Retina (tissue), 1 donor: ENCODE data around the gene BCL10.
"Not testable (repeated sequence)": the region's sequence is repeated elsewhere in the genome, so short reads cannot be mapped to it uniquely, and the experiment has no call there.

Experiments
- DNase-seq: peaks from one replicate; pipeline ENCODE4 v3.0.0-alpha.2; 2016

BCL10 gene

DNA sequence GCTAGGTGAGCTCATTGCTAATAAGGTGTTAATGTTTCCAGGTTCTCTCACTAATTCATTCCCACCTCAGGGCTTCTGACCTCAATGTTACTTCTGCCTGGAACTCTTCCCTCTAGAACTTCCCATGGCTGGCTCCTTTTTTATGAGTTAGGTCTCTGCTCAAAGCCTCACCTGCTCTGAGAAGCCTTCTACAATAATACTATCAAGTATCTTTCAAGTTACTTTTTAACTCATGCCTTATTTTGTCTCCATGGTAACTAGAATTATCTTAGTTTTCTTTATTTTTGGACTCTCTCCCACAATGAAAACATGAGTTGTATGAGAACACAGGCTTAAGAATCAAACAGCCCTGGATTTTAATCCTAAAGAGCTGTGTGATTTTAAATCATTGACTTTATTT is 13.4 kb downstream of the BCL10 start:
- no peak for DNase-seq

DNA sequence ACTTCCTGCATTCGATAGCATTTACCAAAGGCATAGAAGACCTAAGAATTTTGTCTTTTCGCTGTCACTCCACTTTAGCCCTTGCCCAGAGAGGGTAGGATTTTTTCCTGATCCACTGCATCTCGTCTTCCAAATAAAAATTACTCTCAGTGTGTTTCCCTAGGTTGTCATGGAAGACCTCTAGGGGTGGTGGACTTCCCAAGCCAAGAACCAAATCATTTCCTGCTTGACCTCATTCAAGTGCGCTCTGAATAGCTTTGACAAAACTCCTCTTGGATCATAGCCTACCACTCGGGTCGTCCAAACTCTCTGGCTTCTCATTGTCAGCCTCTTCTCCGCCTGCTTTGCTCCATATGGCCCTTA is 16.5 kb downstream of the BCL10 start:
- no peak for DNase-seq

DNA sequence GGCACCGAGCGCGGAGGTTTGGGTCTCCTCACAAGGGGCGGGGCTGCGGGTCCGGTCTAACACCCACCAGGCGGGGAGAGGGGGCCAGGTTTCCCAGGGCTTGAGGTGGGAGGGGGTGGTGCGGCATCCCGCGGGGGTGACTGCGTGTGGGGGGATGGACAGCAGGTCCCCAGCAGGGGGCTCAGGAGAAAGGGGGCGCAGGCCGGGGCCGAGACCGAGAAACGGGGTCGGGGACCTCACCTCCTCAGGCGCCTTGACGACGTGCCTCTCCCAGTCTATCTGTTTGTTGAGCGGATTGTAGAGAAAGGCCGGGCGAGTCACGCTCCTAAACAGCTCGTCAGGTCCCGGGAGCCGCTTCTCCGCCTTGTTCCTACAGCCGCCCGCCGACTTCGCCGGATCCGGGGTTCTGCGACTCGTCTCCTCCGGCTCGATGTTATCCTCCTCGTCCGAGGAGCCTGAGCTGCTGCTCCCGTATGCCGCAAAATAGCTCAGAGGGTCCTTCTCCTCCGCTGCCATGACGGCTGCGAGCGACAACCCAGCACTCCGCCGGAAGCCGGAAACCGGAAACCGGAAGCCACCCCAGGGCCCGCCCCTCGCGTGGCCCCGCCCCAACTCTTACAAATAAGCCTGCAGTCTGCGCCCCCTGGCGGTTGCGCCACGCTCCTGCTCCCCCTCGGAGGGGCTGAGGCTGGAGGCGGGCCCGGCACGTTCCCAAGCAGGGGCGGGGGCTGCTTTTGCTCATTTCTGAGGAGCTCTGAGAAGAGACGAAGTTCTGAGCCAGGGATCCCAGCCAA is 17.1 kb downstream of the BCL10 start, which contains the start of gene C1orf52:
Gene C1orf52 (minus strand): TSS at position 545 of the 794 bp plus-strand sequence. CDS start 29 bp downstream, at position 516.
- peak; percentile 99 for DNase-seq

DNA sequence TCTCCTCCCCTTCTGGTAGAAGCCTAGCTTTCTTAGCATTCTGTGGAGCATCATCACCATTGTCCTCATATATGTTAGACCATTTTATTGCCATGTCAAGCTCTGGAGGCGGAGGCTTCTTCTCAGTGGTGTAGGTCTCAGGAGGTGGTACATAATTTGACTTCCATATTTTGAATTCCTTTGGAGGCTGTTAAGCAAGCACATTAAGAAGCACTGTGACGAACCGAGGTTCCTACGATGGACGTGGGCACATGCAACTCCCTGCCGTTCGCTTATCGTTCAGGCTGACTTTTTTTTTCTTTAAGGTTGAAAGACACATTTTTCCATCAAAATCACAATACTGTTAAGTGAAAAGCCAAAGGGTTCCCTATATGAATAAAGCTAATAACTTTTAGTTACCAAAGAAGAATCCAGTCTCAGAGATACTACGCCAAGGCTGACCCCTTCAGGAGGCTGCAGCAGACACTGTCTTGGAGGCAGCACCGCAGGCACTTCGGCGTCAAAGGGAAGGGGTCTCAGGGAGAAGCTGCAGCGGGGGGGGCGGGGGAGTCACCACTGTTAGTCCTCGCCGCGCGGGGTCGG is 17.8 kb downstream of the BCL10 start:
- DNase-seq = peak; percentile 50

DNA sequence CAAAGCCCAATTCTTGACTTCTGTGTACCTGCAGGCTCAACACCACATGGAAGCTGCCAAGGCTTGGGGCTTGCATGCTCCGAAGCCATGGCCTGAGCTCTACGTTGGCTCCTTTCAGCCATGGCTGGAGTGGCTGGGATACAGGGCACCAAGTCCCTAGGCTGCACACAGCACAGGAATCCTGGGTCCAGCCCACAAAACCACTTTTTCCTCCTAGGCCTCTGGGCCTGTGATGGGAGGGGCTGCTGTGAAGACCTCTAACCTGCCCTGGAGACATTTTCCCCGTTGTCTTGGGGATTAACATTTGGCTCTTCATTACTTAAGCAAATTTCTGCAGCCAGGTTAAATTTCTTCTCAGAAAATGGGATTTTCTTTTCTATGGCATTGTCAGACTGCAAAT is 27.4 kb downstream of the BCL10 start:
- not testable (repeated sequence) for DNase-seq

DNA sequence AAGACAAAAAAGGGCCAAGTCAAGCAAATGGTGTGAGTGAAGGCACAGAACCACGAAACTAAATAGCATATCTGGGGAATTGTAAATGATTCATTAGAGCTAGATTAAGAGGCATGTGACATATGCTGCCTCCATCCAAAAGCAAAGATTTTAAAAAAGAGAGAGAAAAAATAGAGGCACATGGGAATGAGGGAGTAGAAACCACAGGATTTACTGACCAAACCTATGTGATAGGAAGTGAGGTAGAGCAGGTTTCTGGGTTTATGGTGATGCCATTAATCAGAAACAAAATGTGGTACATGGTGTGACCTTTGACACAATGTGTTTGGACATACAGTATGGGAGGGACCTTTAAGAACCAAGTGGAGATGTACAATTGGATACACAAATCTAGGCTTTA is 30.5 kb downstream of the BCL10 start:
- DNase-seq = no peak

DNA sequence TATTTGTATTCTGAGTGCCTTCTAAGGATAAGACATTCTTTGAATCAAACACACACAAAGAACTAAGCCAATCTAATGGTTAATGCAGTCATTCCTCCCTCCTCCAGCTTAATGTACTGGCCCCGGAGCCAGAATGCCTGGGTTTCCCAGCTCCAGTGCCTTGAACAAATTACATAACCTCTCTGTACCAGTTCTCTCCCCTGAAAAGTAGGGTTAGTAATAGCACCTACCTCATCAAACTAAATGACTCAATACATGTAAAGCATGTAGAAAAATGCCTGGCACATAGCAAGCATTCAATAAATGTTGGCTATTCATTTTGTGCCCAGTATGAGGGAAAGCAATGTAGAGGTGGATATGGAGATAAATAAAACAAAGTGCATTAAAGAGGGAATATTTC is 31.0 kb downstream of the BCL10 start:
- DNase-seq = no peak

DNA sequence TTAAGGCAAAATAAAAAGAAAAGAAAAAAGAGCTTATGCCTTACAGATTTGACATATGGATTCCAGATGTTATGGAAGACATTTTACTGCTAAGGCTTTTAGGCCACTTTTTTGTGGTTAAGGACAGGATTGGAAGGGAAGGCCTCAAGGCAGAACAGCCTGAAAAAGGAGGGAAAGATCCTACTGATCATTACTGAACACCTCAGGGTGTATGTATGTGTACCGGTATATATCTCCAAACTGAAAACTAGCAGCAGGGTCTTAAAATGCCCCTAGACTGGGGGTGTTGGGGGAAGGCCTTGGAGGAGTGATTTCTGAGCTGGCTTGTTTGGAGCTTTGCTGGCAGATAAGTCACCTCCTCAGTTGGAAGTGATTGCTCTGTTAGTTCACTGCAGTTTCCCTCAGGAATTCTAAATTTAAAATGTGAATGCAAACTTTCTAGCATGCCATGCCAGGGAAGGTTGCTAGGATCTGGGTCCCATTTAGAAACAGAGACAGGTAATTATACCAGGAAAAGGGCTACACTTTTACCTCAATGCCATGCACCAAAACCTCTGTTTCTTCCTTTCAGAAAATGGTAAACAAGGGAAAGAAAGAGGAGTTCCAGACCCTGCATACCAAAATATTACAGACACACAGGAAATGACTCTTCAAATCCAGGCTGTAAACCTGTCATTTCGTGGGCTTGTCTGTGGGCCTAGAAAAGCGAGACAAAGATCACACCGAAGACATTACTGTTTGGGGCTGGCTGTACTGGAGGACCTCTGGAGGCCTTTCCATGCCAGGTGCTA is 32.0 kb downstream of the BCL10 start:
- DNase-seq = peak; percentile 48

DNA sequence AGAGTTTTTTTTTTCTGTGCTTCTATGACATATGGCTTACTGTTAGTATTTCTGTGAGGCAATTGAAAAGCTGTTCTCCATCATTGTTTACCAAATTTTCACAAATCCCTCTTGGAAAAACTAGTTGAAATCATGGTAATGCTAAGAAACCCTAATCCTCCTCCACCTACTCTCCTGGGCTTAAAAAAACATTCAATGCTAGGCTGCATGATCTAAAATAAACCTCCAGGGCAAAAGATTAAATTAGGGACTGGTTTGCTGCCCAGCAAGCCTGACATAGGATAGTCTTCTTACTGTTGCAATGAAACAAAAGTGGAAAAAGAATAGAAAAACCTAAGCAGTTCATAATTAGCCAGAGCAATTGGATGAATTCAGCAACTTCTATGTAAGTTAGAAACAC is 33.1 kb downstream of the BCL10 start:
- no peak for DNase-seq

DNA sequence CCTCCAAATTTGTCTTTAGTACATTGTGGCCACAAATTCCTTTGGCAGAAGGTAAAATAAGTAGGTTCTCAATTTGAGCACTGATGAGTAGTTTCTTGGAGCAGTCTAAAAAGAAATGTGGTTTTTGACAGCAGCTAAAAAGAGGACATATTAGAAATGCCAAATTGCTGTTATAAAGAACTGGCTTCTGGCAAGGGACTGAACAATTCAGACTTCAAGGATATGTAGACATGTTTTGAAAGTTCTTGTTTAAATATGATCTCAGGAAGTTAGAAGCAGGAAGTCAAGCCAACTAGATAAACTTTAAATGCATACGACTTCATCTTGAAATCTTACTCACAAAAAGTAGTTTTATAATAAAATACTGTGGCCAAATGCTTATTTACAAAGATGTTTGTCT is 35.8 kb downstream of the BCL10 start:
- DNase-seq = no peak

DNA sequence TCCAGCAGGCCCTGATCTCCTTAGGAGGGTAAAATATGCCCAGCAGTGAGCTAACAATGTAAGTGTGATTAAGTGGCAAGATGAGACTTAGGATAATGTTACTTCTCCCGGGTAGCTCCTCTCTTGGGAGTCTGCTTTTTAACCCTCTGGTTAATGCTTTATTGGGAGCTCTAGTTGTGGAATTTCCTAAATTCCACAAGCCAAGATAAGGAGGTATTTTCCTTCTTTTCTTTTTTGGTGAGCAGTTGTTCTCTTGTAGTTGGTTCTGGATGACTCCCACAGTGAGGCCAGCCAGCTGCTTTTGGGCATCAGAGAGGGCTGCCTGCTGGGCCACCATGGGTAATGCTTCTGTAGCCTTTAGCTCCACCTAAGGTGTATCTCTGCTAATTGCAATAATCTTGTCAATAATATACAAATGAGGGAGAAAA is 36.2 kb downstream of the BCL10 start:
- DNase-seq = no peak

DNA sequence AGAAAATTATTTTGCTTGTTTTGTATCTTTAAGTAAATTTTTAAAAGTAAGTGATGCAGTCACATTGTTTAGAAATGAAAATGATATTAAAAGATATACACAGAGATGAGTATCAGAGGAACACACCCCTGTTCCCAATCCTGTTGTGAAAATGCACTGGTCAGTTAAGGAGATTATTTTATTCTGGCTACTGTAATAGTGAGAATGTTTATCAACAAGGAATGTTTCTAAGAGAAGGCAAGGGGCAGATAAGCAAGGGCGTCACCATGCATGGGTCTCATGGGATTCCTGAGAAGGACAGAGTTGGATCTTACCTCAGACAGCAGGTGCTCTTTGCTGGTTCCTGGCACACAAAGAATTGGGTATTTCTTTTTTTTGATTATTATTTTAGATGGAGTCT is 38.8 kb downstream of the BCL10 start:
- DNase-seq = no peak

DNA sequence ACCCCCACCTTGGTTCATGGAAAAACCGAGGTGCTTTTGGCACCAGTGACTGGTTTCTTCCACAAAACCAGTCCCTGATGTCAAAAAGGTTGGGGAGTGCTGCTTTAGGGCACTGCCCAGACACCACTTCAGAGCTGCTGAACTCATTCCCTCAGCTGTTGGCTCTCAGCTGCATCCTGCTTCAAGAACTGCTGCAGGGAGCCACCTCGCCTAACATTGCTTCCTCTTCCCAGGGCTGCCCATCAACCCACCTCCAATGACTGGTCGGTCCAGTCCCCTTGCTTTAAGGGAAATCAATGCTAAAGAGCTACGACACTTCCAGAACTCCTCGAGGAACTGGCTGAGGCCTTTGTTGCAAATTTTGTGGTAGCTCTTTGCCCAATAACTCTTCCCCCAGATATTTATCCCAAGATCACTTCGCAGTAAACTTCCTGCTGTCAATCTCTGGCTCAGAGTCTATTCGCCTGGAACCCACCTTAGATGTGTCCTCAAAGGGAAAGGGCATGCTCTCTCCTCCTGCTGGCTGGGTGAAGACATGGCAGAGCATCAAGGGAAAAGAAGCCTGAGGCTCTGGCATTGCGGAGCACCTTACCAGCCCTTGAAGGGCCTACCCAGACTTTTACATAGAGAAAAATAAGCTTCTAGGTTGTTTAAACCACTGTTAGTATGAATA is 46.0 kb downstream of the BCL10 start:
- no peak for DNase-seq

DNA sequence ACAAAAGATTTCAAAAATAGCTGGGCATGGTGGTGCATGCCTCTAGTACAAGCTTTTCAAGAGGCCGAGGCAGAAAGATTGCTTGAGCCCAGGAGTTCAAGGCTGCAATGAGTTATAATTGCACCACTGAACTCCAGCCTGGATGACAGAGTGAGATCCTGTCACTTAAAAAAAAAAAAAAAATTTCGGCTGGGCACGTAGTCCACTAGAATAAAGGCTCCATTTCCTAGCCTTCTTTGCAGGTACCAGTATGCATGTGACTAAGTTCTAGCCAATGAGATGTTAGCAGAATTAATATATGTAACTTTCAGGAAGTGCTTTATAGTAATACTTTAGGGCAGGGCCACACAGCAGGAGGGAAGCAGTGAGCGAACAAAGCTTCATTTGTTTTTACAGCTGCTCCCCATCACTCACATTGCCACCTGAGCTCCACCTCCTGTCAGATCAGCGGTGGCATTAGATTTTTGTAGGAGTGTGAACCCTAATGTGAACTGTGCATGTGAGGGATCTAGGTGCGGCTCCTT is 46.8 kb downstream of the BCL10 start:
- no peak for DNase-seq

DNA sequence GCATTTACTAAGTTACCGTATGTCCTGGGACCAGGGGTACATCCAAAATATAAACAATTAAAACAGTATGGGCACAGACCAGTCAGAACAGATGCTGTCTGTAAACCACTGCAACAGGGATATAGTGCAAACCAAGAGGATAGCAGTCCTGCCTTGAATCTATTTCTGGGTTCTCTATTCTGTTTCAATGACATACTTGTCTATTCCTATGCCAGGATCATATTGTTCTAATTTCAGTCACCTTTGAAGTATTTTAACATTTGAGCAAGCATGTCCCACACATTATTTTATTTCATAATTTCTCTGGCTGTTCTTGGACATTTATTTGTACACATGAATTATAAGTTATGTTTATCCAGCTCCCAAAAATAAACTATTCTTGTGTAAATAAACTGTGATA is 47.5 kb downstream of the BCL10 start:
- no peak for DNase-seq

DNA sequence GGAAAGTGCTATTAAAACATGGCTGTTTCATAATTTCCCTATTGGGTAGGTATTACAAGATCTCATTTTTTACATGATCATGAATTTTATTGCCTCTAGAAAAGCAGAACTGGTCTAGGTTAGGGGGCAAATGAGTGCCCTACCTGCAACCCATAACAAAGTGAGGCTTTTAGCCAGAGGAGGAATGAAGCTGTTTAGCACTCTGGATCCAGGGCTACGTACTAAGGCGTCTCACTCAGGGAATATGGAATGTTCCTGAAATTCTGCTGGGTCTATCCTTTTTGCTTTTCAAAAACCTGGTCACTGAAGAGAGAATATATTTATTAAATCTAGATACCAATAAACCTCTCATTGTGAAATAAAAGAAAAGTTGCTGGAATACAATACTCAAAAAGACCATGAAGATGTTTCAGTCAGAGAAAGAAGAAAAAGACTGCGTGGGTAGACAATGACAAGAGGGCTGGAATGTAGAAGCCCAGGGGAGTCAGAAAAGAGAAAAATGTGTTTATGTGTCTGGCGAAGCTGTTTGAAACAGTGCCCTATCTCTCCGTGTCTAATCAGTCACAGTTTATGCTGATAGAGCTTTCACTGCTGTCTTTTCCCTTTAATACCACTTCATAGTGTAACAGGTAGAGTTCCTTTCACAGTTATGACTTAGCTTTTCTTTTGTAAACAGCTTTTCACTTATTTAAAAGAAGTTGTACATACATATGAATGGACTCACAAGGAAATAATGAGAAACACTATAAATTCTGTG is 50.6 kb downstream of the BCL10 start:
- DNase-seq = no peak

DNA sequence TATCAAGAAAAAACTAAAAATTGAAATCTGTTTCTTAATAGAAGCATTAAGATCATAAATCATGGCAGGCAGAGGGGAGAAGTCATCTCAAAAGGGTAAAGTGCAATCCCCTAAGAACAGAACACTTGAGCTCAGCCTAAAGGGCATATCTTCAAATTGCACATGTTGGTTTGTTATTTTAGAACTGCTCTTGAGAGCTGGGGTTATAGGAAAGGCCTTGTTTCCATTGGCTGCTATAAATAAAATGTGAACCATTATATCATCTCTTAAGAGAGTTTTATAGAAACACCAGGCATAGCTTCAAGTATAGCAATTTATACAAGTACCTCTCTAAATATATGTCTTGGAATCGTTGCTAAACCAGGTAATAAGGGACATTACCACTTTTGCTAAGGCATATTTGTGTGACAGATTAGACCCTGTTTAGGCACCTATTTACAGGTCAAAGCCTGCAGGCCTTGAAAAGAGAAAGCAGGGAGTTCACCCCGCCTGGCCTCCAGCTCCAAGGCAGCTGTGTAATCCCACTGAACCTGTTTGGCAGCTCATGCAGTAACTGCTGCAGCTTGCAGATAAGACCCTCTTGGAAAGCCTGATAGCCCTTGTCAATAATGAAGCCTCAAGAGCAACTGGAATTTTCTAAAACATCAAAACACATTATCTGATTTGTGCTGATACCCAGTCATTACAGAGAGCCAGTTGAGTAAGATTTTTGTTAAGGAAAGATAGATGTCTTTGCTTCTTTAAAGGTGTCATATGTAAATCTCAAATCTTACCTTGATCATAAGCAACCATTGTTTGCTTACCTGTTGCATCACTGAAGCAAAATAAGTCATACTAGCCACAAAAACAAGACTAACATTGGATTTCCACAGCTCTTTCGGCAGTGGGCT is 51.5 kb downstream of the BCL10 start:
- no peak for DNase-seq

DNA sequence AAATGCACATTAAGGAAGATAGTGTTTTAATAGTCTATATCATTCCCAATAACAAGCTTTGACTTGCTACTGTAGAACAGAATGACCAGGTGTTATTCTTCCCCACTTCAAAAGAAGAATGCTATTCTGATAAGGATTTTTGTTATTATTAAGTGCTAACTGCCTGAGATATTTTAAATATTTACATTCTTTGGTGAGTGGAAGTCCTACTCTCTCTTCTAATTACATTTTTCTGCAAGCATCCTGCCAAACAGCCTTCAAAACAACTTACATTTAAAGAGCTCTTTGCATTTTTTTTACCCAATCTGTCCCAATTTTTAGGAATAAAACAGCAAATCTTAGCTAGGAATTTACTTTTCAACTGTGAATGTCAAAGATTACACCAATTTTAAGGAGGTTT is 52.1 kb downstream of the BCL10 start:
- DNase-seq = no peak

DNA sequence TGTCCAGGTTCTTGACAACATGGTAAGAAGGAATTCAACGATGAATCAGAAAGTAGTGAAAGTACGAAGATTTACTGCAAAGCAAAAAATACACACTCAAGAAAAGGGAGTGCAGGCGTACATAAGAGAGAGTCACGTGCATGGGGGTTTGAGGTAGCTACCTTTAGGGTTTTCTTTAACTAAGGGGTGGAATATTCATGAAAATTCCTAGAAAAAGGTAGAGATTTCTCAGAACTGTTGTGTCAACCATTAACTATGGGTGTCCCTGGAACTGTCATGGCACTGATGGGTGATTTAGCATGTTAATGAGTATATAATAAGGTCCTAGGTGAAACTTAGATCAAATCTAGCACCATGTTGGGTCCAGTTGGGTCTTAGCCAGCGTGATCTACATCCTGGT is 53.1 kb downstream of the BCL10 start:
- no peak for DNase-seq

DNA sequence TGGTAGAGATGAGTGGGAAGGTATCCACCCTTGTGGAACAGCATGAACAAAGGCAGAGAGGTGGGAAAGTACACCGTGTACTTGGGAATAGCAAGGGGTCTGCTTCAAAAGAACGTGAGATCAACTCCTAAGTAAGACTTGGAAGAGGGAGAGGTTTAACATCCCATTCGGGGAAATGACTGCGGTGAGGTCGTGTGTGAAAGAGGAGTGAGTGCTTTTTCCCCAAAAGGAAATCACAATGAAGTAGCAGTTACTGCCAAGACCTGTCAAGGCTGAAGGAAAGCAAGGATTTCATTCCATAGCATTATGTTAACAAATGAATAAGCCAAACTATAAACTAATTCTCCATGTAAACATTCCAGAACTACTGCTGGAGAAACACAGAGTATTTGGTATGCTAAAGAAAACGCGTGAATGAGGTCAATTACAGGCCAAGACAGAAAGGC is 55.7 kb downstream of the BCL10 start:
- no peak for DNase-seq
